ENCODE data around the gene TNFAIP2. TPM values are rescaled to one million over a fixed set of nuclear protein-coding genes. Genes with fewer than 3 reads are reported as not detected.

TNFAIP2 gene
- total and polyA plus RNA-seq, 8 donors = 30.7 to 279 (median 73.0) TPM

DNA sequence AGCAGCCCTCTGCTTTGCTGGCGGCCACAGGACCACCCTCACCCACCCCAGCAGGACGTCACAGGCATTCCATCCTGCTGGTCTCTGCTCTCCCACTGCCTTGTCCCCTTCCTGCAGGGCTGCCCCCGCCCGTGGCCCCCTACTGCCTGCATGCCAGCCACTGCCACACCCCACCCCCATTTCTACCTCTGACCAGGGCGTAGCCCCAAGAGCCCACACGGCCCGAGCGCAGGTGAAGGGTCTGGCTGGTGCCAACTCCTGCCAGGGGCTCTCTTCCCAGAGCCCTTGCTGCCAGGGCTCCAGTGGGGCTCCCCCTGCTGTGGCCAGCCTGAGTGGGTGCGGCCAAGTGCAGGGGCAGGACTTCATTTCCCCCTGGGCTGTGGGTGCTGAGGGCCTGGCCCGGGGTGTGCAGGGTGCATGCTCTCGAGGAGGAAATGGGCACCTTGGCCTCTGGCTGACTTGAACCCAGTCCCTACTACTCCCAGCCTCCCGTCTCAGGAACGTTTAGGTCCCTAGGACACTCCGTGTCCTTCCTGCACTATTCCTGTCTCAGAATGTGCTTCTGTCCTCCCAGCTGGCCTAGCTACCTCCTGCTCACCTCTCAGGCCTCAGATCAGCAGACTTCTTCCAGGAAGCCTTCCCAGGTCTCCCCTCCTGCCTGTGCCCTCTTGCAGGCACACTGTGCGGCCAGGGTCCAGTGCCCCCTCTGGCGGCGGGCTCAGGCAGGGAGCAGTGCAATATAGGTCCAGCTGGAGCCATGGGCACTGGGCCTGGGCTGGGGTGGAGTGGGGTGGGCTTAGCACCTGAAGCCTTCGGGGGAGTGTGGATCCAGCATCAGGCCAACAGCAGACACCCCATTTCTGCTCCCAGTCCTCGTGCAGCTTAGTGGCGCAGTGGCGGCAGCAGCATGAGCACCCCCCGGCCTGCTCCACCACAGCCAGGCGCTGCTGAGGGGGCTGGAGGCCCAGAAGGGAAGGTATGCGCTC, 37.9 kb upstream of the TNFAIP2 start:
- 71 to 82% (median 78%) methylated on average over 18 to 24 of the region's 24 CpGs for WGBS, 5 donors
- H3K36me3 ChIP-seq = no peaks in the 10 kb centered on the region
- TF ChIP-seq, protein P1, sequence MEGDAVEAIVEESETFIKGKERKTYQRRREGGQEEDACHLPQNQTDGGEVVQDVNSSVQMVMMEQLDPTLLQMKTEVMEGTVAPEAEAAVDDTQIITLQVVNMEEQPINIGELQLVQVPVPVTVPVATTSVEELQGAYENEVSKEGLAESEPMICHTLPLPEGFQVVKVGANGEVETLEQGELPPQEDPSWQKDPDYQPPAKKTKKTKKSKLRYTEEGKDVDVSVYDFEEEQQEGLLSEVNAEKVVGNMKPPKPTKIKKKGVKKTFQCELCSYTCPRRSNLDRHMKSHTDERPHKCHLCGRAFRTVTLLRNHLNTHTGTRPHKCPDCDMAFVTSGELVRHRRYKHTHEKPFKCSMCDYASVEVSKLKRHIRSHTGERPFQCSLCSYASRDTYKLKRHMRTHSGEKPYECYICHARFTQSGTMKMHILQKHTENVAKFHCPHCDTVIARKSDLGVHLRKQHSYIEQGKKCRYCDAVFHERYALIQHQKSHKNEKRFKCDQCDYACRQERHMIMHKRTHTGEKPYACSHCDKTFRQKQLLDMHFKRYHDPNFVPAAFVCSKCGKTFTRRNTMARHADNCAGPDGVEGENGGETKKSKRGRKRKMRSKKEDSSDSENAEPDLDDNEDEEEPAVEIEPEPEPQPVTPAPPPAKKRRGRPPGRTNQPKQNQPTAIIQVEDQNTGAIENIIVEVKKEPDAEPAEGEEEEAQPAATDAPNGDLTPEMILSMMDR (IDR thresholded peaks at IDR 0.05) = no peak
- TF ChIP-seq EP300 (IDR thresholded peaks at IDR 0.05) (no peak), POLR2A (IDR thresholded peaks at IDR 0.05) (no peak), POLR2AphosphoS5 (IDR thresholded peaks at IDR 0.05) (no peak)
- no peaks in the 10 kb centered on the region for H3K9me3 ChIP-seq
- H3K4me1 ChIP-seq = peaks cover 9 to 19% (median 13%) of the 10 kb centered on the region in 4 donors
- no peak overlapping the region for H3K27ac ChIP-seq
- DNase-seq = no peak
- intact Hi-C loops (cut with DNase I; ENCODE audit: low total_unique reads) = no loop called here
- H3K4me3 ChIP-seq = no peak overlapping the region
- H3K27me3 ChIP-seq = peaks cover 3 to 69% (median 21%) of the 10 kb centered on the region in 3 donors

- TF ChIP-seq POLR2AphosphoS5 (IDR thresholded peaks at IDR 0.05) (no peak), EP300 (IDR thresholded peaks at IDR 0.05) (no peak), POLR2A (IDR thresholded peaks at IDR 0.05) (no peak)
- TF ChIP-seq, protein P1 (IDR thresholded peaks at IDR 0.05) = no peak
- Histone ChIP-seq H3K36me3 (no peaks in the 10 kb centered on the region), H3K4me1 (peaks cover 23 to 34% (median 28%) of the 10 kb centered on the region in 4 donors), H3K9me3 (no peaks in the 10 kb centered on the region), H3K4me3 (no peak overlapping the region), H3K27ac (no peak overlapping the region), H3K27me3 (peaks cover 3 to 73% (median 21%) of the 10 kb centered on the region in 3 donors)
- DNase-seq = no peak
- 79 to 96% (median 85%) methylated on average over 4 to 8 of the region's 8 CpGs for WGBS, 5 donors
- intact Hi-C loops (cut with DNase I; ENCODE audit: low total_unique reads) = no loop called here
These were observed 36.4 kb upstream of the TNFAIP2 start for GRCh38 chr14:103086771-103087342.

DNA sequence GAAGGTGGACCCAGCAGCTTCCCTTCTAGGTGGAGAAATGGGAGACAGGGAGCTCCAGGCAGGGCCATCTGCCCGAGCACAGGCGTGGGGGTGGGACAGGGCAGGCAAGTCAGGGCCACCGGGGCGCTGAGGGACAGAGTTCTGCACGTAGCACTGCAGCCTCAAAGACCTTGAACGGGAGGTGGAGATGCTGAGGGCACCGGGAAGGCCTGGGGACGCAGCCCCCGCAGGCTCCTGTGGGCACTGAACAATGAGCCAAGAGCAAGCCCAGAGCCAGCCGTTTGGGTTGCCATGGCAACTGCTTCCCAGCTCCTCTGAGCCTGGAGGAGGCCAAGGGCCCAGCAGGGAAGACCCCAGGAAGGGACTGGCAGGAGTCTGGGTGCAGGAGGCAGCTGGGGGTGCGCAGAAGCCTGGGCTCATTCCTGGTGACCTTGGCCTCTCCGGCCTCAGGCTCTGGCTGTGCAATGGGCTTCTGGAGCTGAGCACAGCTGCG, 35.9 kb upstream of the TNFAIP2 start:
- Histone ChIP-seq H3K4me3 (no peak overlapping the region), H3K27me3 (peaks cover 3 to 68% (median 21%) of the 10 kb centered on the region in 3 donors), H3K36me3 (no peaks in the 10 kb centered on the region), H3K9me3 (no peaks in the 10 kb centered on the region), H3K27ac (no peak overlapping the region), H3K4me1 (peaks cover 27 to 39% (median 30%) of the 10 kb centered on the region in 4 donors)
- WGBS, 5 donors = 73 to 83% (median 81%) methylated on average over 6 to 13 of the region's 13 CpGs
- intact Hi-C loops (cut with DNase I; ENCODE audit: low total_unique reads) = no loop called here
- TF ChIP-seq, protein P1 (IDR thresholded peaks at IDR 0.05) = no peak
- TF ChIP-seq POLR2AphosphoS5 (IDR thresholded peaks at IDR 0.05) (no peak), POLR2A (IDR thresholded peaks at IDR 0.05) (no peak), EP300 (IDR thresholded peaks at IDR 0.05) (no peak)
- peak in 1 of 2 donors; percentile 14 for DNase-seq

- no peak overlapping the region for H3K27ac ChIP-seq
- H3K9me3 ChIP-seq = no peaks in the 10 kb centered on the region
- WGBS, 5 donors = 82 to 96% (median 95%) methylated on average over 6 of the region's 6 CpGs
- peaks cover 3 to 53% (median 18%) of the 10 kb centered on the region in 3 donors for H3K27me3 ChIP-seq
- intact Hi-C loops (cut with DNase I; ENCODE audit: low total_unique reads) = no loop called here
- TF ChIP-seq, protein P1 (IDR thresholded peaks at IDR 0.05) = no peak
- no peak for TF ChIP-seq EP300 (IDR thresholded peaks at IDR 0.05)
- TF ChIP-seq POLR2A (IDR thresholded peaks at IDR 0.05) = no peak
- TF ChIP-seq POLR2AphosphoS5 (IDR thresholded peaks at IDR 0.05) = no peak
- DNase-seq = no peak
- H3K4me1 ChIP-seq = peaks cover 25 to 44% (median 31%) of the 10 kb centered on the region in 4 donors
- no peaks in the 10 kb centered on the region for H3K36me3 ChIP-seq
- H3K4me3 ChIP-seq = no peak overlapping the region
These were observed 34.3 kb upstream of the TNFAIP2 start for GRCh38 chr14:103088921-103089320.
